Endothelial cell of umbilical vein (primary cell): ENCODE measurements around the gene ACVRL1. TPM values are rescaled to one million over a fixed set of nuclear protein-coding genes. Genes with fewer than 3 reads are reported as not detected.

Source experiments
- BruUV-seq: library from RNA; stranded (reverse); fragments of 400-500 nt; replicated peaks from 2 replicates; lab custom pipeline; 2021; lab: Mats Ljungman, UMichigan
- CTCF ChIA-PET: fragments of 300-600, 350-600 bp; sonication (Branson Sonifier 250); formaldehyde crosslinking; loops from one replicate; lab custom pipeline; 2021; ENCODE audit warnings: antibody characterized with exemption, inconsistent platforms; lab: Charles Lee
- POLR2A ChIA-PET: fragments of 300-600, 350-600 bp; sonication (Branson Sonifier 250); formaldehyde crosslinking; loops from one replicate; lab custom pipeline; 2021; ENCODE audit warnings: antibody characterized with exemption, inconsistent platforms; lab: Charles Lee
- DNase-seq: peaks from one replicate; pipeline ENCODE4 v3.0.0-alpha.2; 2011; ENCODE audit warnings: low read depth, low spot score
- FAIRE-seq: peaks from 2 replicates; lab custom pipeline; 2011; peaks lifted over from hg19 to GRCh38; lab: Jason Lieb, UNC
- H2AFZ ChIP-seq: 2 replicates; pipeline ENCODE4 v1.6.0; 2012; ENCODE audit warnings: low read depth, low read length, control low read depth, inconsistent platforms
- H3K27ac ChIP-seq: 2 replicates; pipeline ENCODE4 v1.5.1; 2011; ENCODE audit warnings: low read depth, mild to moderate bottlenecking, control low read depth, low read length, moderate library complexity; ENCODE audit not compliant: insufficient read depth
- H3K27me3 ChIP-seq, 2 experiments: 2 replicates each; pipeline versions ENCODE4 v1.6.0 to v1.6.1; 2011; ENCODE audit warnings: low read length in 2 of 2, mixed read lengths in 1 of 2; ENCODE audit not compliant: control insufficient read depth in 2 of 2, insufficient read depth in 2 of 2
- H3K36me3 ChIP-seq, 2 experiments: 2 replicates in 1 of 2; 3 replicates in 1 of 2; pipeline ENCODE4 v1.5.1; 2011; ENCODE audit warnings: low read length in 2 of 2, mild to moderate bottlenecking in 1 of 2, moderate library complexity in 1 of 2; ENCODE audit not compliant: control insufficient read depth in 2 of 2, insufficient read depth in 2 of 2; ENCODE audit errors: extremely low read depth in 1 of 2
- H3K4me1 ChIP-seq: 3 replicates; pipeline ENCODE4 v1.5.1; 2011; ENCODE audit warnings: mild to moderate bottlenecking, low read length; ENCODE audit not compliant: control insufficient read depth, insufficient read depth; ENCODE audit errors: extremely low read depth
- H3K4me2 ChIP-seq: 2 replicates; pipeline ENCODE4 v1.6.1; 2011; ENCODE audit warnings: low read length, control low read depth, mixed read lengths; ENCODE audit not compliant: insufficient read depth
- H3K4me3 ChIP-seq, 3 experiments: fragments of 200-600 bp in 1 of 3; sonication (generic), shearing (Covaris generic) in 1 of 3; replicated peaks in 1 of 3; 2 replicates each; pipeline ENCODE4 v1.5.1; 2011 to 2016; ENCODE audit warnings: control low read depth in 3 of 3, low read length in 3 of 3, mild to moderate bottlenecking in 2 of 3, inconsistent platforms in 1 of 3, low read depth in 1 of 3, moderate library complexity in 1 of 3; ENCODE audit not compliant: insufficient read depth in 1 of 3
- H3K79me2 ChIP-seq: 2 replicates; pipeline ENCODE4 v1.6.0; 2012; ENCODE audit warnings: low read length, inconsistent platforms; ENCODE audit not compliant: control insufficient read depth, insufficient read depth
- H3K9ac ChIP-seq: replicated peaks from 2 replicates; pipeline ENCODE3; 2011; ENCODE audit warnings: low read length, control low read depth; ENCODE audit not compliant: insufficient read depth; ENCODE audit errors: extremely low read depth
- H3K9me1 ChIP-seq: replicated peaks from 3 replicates; pipeline ENCODE4 v1.6.0; 2011; ENCODE audit warnings: mild to moderate bottlenecking, low read length; ENCODE audit not compliant: control insufficient read depth, insufficient read depth; ENCODE audit errors: extremely low read depth
- H3K9me3 ChIP-seq: replicated peaks from 2 replicates; pipeline ENCODE4 v1.5.1; 2012; ENCODE audit warnings: low read length, inconsistent platforms; ENCODE audit not compliant: control insufficient read depth, insufficient read depth
- H4K20me1 ChIP-seq: replicated peaks from 2 replicates; pipeline ENCODE3; 2011; ENCODE audit warnings: mild to moderate bottlenecking, low read length; ENCODE audit not compliant: control insufficient read depth, insufficient read depth; ENCODE audit errors: extremely low read depth
- EZH2 ChIP-seq: IDR thresholded peaks from 2 replicates; pipeline ENCODE4 v1.6.1; 2012; ENCODE audit warnings: borderline replicate concordance, low read depth, mild to moderate bottlenecking, moderate library complexity, low read length, inconsistent platforms; ENCODE audit not compliant: severe bottlenecking
- FOS ChIP-seq: IDR thresholded peaks from 2 replicates; pipeline ENCODE4 v1.6.1; 2011; ENCODE audit warnings: mild to moderate bottlenecking, low read length, moderate library complexity, borderline replicate concordance; ENCODE audit not compliant: insufficient read depth
- GATA2 ChIP-seq: IDR thresholded peaks from 2 replicates; pipeline ENCODE4 v1.7.0; 2011; ENCODE audit warnings: low read depth, mild to moderate bottlenecking, moderate library complexity, mixed read lengths, low read length; ENCODE audit not compliant: insufficient read length, insufficient read depth
- JUN ChIP-seq: IDR thresholded peaks from 2 replicates; pipeline ENCODE4 v1.6.1; 2011; ENCODE audit warnings: borderline replicate concordance, low read depth; ENCODE audit not compliant: insufficient read length, insufficient read depth
- MAX ChIP-seq: IDR thresholded peaks from 2 replicates; pipeline ENCODE4 v1.6.1; 2011; ENCODE audit not compliant: insufficient read depth, insufficient read length
- MYC ChIP-seq: IDR thresholded peaks from one replicate; pipeline ENCODE4 v1.6.1; 2011; ENCODE audit warnings: mild to moderate bottlenecking, low read depth, low read length
- POLR2AphosphoS5 ChIP-seq: IDR thresholded peaks from 2 replicates; pipeline ENCODE4 v1.6.1; 2012; ENCODE audit warnings: low read depth, mild to moderate bottlenecking, control low read depth, low read length, moderate library complexity; ENCODE audit not compliant: insufficient read depth
- dilution Hi-C: fragments of 300-500 bp; cut with MboI; formaldehyde crosslinking; loops from one replicate; pipeline ENCODE4 v1.15.0; 2019; ENCODE audit warnings: low sequenced_read_pairs; ENCODE audit not compliant: extremely low pct_ligation_motif_present
- intact Hi-C: fragments of 100-400 bp; cut with micrococcal nuclease; formaldehyde crosslinking; loops from one replicate; pipeline ENCODE4 v1.10.0; 2022
- polyA plus RNA-seq, 4 experiments: library from polyadenylated mRNA; depleted of rRNA in 3 of 4; stranded (reverse) in 3 of 4; unstranded in 1 of 4; fragments of >200 nt; gene quantifications; 2 replicates each; pipeline versions ENCODE4 v1.2.1 to v1.2.3, GENCODE V29; 2011 to 2012; ENCODE audit warnings: missing spikeins in 1 of 4
- total RNA-seq: library from RNA; stranded (reverse); gene quantifications from 2 replicates; pipeline ENCODE4 v1.2.3, GENCODE V29; 2021

ACVRL1 gene
- total and polyA plus RNA-seq, 2 donors (not counting 3 experiments of a cell fraction or from before 2014, with no cell fraction given): 355 to 404 TPM

GRCh38 chr12:51901881-51902280, 5.4 kb upstream of the ACVRL1 start:
- H3K79me2 ChIP-seq: no peaks in the 10 kb centered on the region
- H3K36me3 ChIP-seq: no peaks in the 10 kb centered on the region
- H3K9ac ChIP-seq: no peak overlapping the region
- ChIA-PET CTCF (interaction anchor here (10.5 kb wide), 1 partner anchor 20 kb away, joined by 393 read pairs; no protein-coding TSS in a partner anchor), POLR2A (no interaction called here)
- BruUV-seq: no TSS peak
- dilution Hi-C loops (no loop called here), intact Hi-C loops (no loop called here)
- TF ChIP-seq POLR2AphosphoS5 (no peak), MYC (no peak), JUN (no peak), GATA2 (no peak), FOS (no peak), MAX (no peak), EZH2 (no peak)
- H3K27ac ChIP-seq: no peak overlapping the region
- H3K9me1 ChIP-seq: no peaks in the 10 kb centered on the region
- no peaks in the 10 kb centered on the region for H3K9me3 ChIP-seq
- no peak overlapping the region for H3K4me2 ChIP-seq
- DNase-seq: no peak
- no peak for FAIRE-seq
- H3K4me1 ChIP-seq: peaks cover 66% of the 10 kb centered on the region
- no peak overlapping the region for H3K4me3 ChIP-seq
- H4K20me1 ChIP-seq: no peaks in the 10 kb centered on the region
- no peak overlapping the region for H2AFZ ChIP-seq
- H3K27me3 ChIP-seq: no peaks in the 10 kb centered on the region
